ENCODE data around the gene TBX10. TPM values are rescaled to one million over a fixed set of nuclear protein-coding genes. Genes with fewer than 3 reads are reported as not detected.
"Not testable (repeated sequence)": the region's sequence is repeated elsewhere in the genome, so short reads cannot be mapped to it uniquely, and the experiment has no call there.

The TBX10 gene
- total RNA-seq, 1 donor from 2014 or later: not detected

DNA sequence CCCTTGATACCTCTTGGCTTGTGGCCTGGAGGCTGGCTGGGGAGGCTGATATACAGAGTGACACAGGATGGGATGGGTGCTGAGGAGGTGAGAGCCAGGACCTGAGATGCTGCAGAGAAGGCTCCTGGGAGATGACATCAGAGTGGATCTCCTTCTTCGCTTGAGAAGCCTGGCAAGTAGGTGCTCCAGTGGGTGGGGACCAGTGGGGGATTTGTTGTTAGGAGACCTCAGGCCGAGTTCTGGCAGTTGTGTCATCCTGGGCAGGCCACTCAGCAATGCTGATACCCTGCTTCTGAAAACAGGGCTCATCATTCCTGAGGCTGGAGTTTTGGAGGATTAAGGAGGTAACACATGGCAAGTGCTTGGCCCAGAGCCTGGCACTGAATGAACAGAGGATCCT, 34.7 kb downstream of the TBX10 start:
- Mint-ChIP-seq H3K36me3 (ENCODE audit: insufficient read depth) (peaks cover 5% of the 10 kb centered on the region), H3K27ac (no peak overlapping the region), H3K9me3 (ENCODE audit: low read depth) (peaks cover 5% of the 10 kb centered on the region), H3K4me1 (ENCODE audit: low read depth) (peaks cover 14% of the 10 kb centered on the region), H3K27me3 (peaks cover 6% of the 10 kb centered on the region), H3K4me3 (ENCODE audit: low read depth) (no peak overlapping the region)
- DNase-seq (ENCODE audit: low spot score, unreplicated experiment): no peak
- TF ChIP-seq, protein P1, sequence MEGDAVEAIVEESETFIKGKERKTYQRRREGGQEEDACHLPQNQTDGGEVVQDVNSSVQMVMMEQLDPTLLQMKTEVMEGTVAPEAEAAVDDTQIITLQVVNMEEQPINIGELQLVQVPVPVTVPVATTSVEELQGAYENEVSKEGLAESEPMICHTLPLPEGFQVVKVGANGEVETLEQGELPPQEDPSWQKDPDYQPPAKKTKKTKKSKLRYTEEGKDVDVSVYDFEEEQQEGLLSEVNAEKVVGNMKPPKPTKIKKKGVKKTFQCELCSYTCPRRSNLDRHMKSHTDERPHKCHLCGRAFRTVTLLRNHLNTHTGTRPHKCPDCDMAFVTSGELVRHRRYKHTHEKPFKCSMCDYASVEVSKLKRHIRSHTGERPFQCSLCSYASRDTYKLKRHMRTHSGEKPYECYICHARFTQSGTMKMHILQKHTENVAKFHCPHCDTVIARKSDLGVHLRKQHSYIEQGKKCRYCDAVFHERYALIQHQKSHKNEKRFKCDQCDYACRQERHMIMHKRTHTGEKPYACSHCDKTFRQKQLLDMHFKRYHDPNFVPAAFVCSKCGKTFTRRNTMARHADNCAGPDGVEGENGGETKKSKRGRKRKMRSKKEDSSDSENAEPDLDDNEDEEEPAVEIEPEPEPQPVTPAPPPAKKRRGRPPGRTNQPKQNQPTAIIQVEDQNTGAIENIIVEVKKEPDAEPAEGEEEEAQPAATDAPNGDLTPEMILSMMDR (IDR thresholded peaks at IDR 0.05; ENCODE audit: unreplicated experiment): no peak

DNA sequence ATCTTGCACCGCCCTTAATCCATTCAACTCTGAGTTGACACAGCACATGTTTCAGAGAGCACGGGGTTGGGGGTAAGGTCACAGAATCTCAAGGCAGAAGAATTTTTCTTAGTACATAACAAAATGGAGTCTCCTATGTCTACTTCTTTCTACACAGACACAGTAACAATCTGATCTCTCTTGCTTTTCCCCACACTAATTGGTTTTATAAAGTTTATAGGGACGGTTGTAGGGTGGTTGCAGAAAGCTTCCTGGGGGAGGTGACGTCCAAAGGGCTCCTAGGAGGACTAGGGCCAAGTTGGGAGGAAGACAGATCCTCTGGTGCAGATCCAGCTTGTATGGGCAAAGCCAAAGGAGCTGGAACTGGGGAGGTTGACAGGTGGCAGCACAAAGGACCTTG, 35.4 kb downstream of the TBX10 start:
- H3K4me3 Mint-ChIP-seq (ENCODE audit: low read depth); H3K36me3 Mint-ChIP-seq (ENCODE audit: insufficient read depth); H3K27me3 Mint-ChIP-seq; H3K27ac Mint-ChIP-seq; DNase-seq (ENCODE audit: low spot score, unreplicated experiment); H3K9me3 Mint-ChIP-seq (ENCODE audit: low read depth): not testable (repeated sequence)
- peaks cover 14% of the 10 kb centered on the region for H3K4me1 Mint-ChIP-seq (ENCODE audit: low read depth)

DNA sequence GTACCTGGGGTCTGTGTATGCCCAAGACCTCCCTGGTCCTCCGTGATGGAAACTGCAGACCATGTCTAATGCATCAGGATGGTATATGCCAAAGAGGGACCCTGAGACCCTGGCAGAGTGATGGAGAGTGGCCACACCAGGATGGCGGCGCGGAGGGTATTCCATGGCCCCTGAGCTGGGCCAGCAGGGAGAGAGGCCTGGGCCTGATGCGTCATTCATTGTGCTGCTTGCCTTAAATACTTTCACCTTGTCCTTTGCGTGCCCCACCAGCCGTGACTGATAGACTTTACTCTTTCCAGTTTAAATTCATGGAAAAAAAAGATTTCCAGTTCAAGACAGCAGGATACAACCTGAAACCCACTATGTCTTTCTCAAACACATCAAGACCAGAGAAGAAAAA, 38.5 kb downstream of the TBX10 start:
- H3K27ac Mint-ChIP-seq: no peak overlapping the region
- DNase-seq (ENCODE audit: low spot score, unreplicated experiment): no peak
- H3K9me3 Mint-ChIP-seq (ENCODE audit: low read depth): peaks cover 9% of the 10 kb centered on the region
- H3K4me3 Mint-ChIP-seq (ENCODE audit: low read depth): no peak overlapping the region
- peaks cover 2% of the 10 kb centered on the region for H3K36me3 Mint-ChIP-seq (ENCODE audit: insufficient read depth)
- TF ChIP-seq, protein P1 (IDR thresholded peaks at IDR 0.05; ENCODE audit: unreplicated experiment): no peak
- H3K27me3 Mint-ChIP-seq: peaks cover 6% of the 10 kb centered on the region
- peaks cover 7% of the 10 kb centered on the region for H3K4me1 Mint-ChIP-seq (ENCODE audit: low read depth)

DNA sequence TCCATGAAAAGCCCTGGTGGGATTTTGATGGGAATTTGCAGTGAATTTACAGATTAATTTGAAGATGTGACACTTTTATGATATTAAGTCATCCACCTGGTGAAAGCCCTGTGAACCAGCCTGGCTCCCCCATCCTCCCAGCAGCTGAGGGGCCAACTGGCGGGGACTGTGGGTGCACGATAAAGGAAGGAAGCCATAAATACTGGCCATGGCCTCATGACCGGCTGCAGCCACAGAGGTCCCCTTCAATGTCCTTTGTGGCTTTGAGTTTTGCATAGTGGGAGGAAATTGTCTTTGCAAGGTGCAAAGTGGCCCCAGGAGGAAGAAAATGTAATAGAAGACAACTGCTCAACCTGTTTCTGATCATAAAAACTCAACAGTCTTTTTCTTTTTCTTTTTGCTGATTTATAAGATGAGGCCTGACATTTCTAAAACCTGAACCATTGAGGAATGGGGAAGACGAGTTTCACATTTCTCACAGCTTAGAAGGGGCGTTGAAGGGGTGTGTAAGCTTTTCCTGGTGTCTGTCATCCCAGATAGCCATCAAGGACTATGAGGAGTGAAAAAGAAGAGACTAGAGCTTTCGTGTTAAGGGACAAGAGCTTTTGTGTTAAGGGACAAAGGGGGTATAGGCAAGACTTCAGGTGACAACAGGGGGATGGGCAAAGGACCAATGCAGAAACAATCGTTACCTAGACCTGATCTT, 39.1 kb downstream of the TBX10 start:
- peaks cover 6% of the 10 kb centered on the region for H3K27me3 Mint-ChIP-seq
- H3K36me3 Mint-ChIP-seq (ENCODE audit: insufficient read depth): peaks cover 2% of the 10 kb centered on the region
- TF ChIP-seq, protein P1 (IDR thresholded peaks at IDR 0.05; ENCODE audit: unreplicated experiment): no peak
- no peak overlapping the region for H3K27ac Mint-ChIP-seq
- H3K9me3 Mint-ChIP-seq (ENCODE audit: low read depth): peaks cover 9% of the 10 kb centered on the region
- peaks cover 3% of the 10 kb centered on the region for H3K4me1 Mint-ChIP-seq (ENCODE audit: low read depth)
- no peak overlapping the region for H3K4me3 Mint-ChIP-seq (ENCODE audit: low read depth)
- DNase-seq (ENCODE audit: low spot score, unreplicated experiment): no peak

DNA sequence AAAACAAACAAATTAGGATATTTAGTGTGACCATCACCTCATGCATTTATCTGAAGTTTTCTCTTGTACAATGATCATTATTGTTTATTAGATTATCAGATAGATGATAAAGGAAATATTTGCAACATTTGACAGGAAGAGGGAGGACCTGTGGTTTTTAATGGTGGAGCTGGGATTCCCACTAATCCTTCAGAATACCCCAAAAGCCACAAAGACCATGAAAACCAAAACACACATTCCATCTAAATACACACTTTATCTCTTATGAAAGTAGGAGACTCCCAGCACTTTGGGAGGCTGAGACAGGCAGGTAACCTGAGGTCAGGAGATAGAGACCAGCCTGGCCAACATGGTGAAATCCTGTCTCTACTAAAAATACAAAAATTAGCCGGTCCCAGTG, 40.4 kb downstream of the TBX10 start:
- peaks cover 9% of the 10 kb centered on the region for H3K9me3 Mint-ChIP-seq (ENCODE audit: low read depth)
- peaks cover under 1% of the 10 kb centered on the region for H3K27me3 Mint-ChIP-seq
- no peaks in the 10 kb centered on the region for H3K4me1 Mint-ChIP-seq (ENCODE audit: low read depth)
- H3K27ac Mint-ChIP-seq: no peak overlapping the region
- no peak for DNase-seq (ENCODE audit: low spot score, unreplicated experiment)
- H3K4me3 Mint-ChIP-seq (ENCODE audit: low read depth): no peak overlapping the region
- TF ChIP-seq, protein P1 (IDR thresholded peaks at IDR 0.05; ENCODE audit: unreplicated experiment): no peak
- peaks cover 2% of the 10 kb centered on the region for H3K36me3 Mint-ChIP-seq (ENCODE audit: insufficient read depth)

DNA sequence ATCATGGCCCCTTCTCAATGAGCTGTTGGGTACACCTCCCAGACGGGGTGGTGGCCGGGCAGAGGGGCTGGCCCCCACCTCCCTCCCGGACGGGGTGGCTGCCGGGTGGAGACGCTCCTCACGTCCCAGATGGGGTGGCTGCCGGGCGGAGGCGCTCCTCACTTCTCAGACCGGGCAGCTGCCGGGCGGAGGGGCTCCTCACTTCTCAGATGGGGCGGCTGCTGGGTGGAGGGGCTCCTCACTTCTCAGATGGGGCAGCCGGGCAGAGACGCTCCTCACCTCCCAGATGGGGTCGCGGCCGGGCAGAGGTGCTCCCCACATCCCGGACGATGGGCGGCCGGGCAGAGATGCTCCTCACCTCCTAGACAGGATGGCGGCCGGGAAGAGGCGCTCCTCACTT, 41.6 kb downstream of the TBX10 start:
- not testable (repeated sequence) for H3K4me1 Mint-ChIP-seq (ENCODE audit: low read depth); H3K27me3 Mint-ChIP-seq; H3K27ac Mint-ChIP-seq; H3K36me3 Mint-ChIP-seq (ENCODE audit: insufficient read depth); DNase-seq (ENCODE audit: low spot score, unreplicated experiment); H3K4me3 Mint-ChIP-seq (ENCODE audit: low read depth); H3K9me3 Mint-ChIP-seq (ENCODE audit: low read depth)

DNA sequence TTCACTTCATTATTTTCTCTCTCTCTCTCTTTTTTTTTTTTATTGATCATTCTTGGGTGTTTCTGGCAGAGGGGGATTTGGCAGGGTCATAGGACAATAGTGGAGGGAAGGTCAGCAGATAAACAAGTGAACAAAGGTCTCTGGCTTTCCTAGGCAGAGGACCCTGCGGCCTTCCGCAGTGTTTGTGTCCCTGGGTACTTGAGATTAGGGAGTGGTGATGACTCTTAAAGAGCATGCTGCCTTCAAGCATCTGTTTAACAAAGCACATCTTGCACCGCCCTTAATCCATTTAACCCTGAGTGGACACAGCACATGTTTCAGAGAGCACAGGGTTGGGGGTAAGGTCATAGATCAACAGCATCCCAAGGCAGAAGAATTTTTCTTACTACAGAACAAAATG, 42.1 kb downstream of the TBX10 start:
- H3K4me1 Mint-ChIP-seq (ENCODE audit: low read depth); H3K27me3 Mint-ChIP-seq; H3K9me3 Mint-ChIP-seq (ENCODE audit: low read depth); H3K27ac Mint-ChIP-seq; H3K4me3 Mint-ChIP-seq (ENCODE audit: low read depth); DNase-seq (ENCODE audit: low spot score, unreplicated experiment); H3K36me3 Mint-ChIP-seq (ENCODE audit: insufficient read depth): not testable (repeated sequence)
